DND-41 (cell line): ENCODE measurements around the gene PIK3CB.

ENCODE experiments used
- ATAC-seq: fragments of 200-7000 bp; cut with Tn5 transposase; 3 replicates; pipeline ENCODE4 v1.9.1; 2021; ENCODE audit warnings: low read depth; ENCODE audit not compliant: insufficient read depth
- DNase-seq: peaks from one replicate; pipeline ENCODE4 v3.0.0-alpha.2; 2020
- H2AFZ ChIP-seq: 2 replicates; pipeline ENCODE4 v1.6.0; 2012; ENCODE audit warnings: low read depth, low read length
- H3K27ac ChIP-seq: 2 replicates; pipeline ENCODE4 v1.5.1; 2012; ENCODE audit warnings: low read length, inconsistent platforms
- H3K27me3 ChIP-seq: fragments of 200-600 bp; sonication (generic); 2 replicates; pipeline ENCODE4 v1.6.0; 2012; ENCODE audit warnings: low read length, mild to moderate bottlenecking, inconsistent platforms; ENCODE audit not compliant: insufficient read depth, poor library complexity
- H3K36me3 ChIP-seq: 2 replicates; pipeline ENCODE4 v1.5.1; 2012; ENCODE audit warnings: low read length, inconsistent platforms; ENCODE audit not compliant: insufficient read depth
- H3K4me1 ChIP-seq: 2 replicates; pipeline ENCODE4 v1.5.1; 2012; ENCODE audit warnings: mild to moderate bottlenecking, low read length; ENCODE audit not compliant: insufficient read depth
- H3K4me2 ChIP-seq: 2 replicates; pipeline ENCODE4 v1.6.0; 2012; ENCODE audit warnings: mild to moderate bottlenecking, moderate library complexity, low read length, inconsistent platforms; ENCODE audit not compliant: insufficient read depth
- H3K4me3 ChIP-seq, 2 experiments: fragments of 200-600 bp in 1 of 2; shearing (Covaris generic) in 1 of 2; 2 replicates each; pipeline ENCODE4 v1.5.1; 2012 to 2016; ENCODE audit warnings: inconsistent platforms in 2 of 2, low read length in 2 of 2, mild to moderate bottlenecking in 2 of 2, low read depth in 1 of 2, moderate library complexity in 1 of 2
- H3K79me2 ChIP-seq: 2 replicates; pipeline ENCODE4 v1.6.0; 2012; ENCODE audit warnings: low read length, inconsistent platforms; ENCODE audit not compliant: insufficient read depth
- H3K9ac ChIP-seq: 2 replicates; pipeline ENCODE4 v1.6.0; 2012; ENCODE audit warnings: low read depth, mild to moderate bottlenecking, inconsistent platforms, low read length, moderate library complexity
- H3K9me3 ChIP-seq: 2 replicates; pipeline ENCODE4 v1.5.1; 2012; ENCODE audit warnings: low read length, moderate library complexity, mild to moderate bottlenecking, inconsistent platforms; ENCODE audit not compliant: insufficient read depth, severe bottlenecking
- H4K20me1 ChIP-seq: 2 replicates; pipeline ENCODE4 v1.6.0; 2012; ENCODE audit warnings: low read length; ENCODE audit not compliant: insufficient read depth
- EZH2 ChIP-seq: IDR thresholded peaks from 3 replicates; pipeline ENCODE4 v1.6.1; 2012; ENCODE audit warnings: borderline replicate concordance, low read depth, mild to moderate bottlenecking, moderate library complexity, low read length, inconsistent platforms; ENCODE audit not compliant: severe bottlenecking
- TF ChIP-seq, protein P1 (sequence below): IDR thresholded peaks from 2 replicates; pipeline ENCODE4 v1.5.1; 2012; ENCODE audit warnings: borderline replicate concordance, low read length, moderate library complexity, mild to moderate bottlenecking; ENCODE audit not compliant: poor library complexity, severe bottlenecking; ENCODE audit errors: extremely low read depth

PIK3CB gene

DNA sequence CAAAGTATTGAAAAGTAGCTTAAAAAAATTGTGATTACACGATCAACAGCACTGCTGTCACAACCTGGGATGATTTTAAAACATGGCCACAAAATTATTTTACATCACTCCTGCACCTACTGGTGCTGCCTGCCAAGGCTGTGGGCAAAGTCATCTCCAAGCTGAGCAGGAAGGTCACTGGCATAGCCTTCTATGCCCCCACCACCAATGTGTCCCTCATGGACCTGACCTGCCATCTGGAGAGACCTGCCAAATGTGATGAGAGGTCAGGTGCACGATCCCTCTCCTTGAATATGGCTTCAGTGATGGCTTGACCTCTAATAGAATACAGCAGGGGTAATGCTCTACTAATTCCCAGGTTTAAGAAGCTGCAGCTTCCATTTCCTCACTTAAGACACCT is 57.8 kb downstream of the PIK3CB start:
- TF ChIP-seq, protein P1, sequence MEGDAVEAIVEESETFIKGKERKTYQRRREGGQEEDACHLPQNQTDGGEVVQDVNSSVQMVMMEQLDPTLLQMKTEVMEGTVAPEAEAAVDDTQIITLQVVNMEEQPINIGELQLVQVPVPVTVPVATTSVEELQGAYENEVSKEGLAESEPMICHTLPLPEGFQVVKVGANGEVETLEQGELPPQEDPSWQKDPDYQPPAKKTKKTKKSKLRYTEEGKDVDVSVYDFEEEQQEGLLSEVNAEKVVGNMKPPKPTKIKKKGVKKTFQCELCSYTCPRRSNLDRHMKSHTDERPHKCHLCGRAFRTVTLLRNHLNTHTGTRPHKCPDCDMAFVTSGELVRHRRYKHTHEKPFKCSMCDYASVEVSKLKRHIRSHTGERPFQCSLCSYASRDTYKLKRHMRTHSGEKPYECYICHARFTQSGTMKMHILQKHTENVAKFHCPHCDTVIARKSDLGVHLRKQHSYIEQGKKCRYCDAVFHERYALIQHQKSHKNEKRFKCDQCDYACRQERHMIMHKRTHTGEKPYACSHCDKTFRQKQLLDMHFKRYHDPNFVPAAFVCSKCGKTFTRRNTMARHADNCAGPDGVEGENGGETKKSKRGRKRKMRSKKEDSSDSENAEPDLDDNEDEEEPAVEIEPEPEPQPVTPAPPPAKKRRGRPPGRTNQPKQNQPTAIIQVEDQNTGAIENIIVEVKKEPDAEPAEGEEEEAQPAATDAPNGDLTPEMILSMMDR, result no peak
- TF ChIP-seq EZH2, result no peak
- ATAC-seq, result no peak
- H3K79me2 ChIP-seq, result peaks cover 21% of the 10 kb centered on the region

DNA sequence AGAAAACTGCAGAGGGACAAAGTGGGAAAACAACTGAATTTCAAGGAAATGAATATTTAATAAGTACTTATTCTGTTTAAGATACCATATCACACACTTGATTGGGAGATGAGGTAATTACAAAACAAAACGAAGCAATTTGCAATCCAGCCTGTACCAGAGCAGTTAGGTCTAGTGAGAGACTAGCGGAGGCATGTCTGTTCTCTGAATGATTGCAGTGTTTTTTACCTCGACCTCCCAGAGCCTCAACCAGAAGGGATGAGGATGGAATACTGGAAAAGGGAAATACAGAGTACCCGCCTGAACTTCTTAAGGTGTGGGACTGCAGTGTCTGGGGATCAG is 59.5 kb downstream of the PIK3CB start:
- TF ChIP-seq, protein P1, result no peak
- TF ChIP-seq EZH2, result no peak
- Histone ChIP-seq H3K27me3 (no peaks in the 10 kb centered on the region), H3K4me1 (no peaks in the 10 kb centered on the region), H3K4me2 (no peak overlapping the region), H4K20me1 (no peaks in the 10 kb centered on the region), H3K36me3 (no peaks in the 10 kb centered on the region; the same call in 1 of the 2 replicates), H3K9me3 (no peaks in the 10 kb centered on the region), H3K27ac (no peak overlapping the region), H2AFZ (no peak overlapping the region), H3K79me2 (peaks cover 19% of the 10 kb centered on the region), H3K9ac (no peak overlapping the region), H3K4me3 (no peak overlapping the region)
- DNase-seq (no peak), ATAC-seq (no peak)

More for the DNA sequence above, 57.8 kb downstream of the PIK3CB start:
- no peak overlapping the region for H3K4me3 ChIP-seq
- no peak overlapping the region for H2AFZ ChIP-seq
- H3K4me2 ChIP-seq, result no peak overlapping the region
- no peaks in the 10 kb centered on the region; the same call in 1 of the 2 replicates for H3K36me3 ChIP-seq
- H3K9me3 ChIP-seq, result no peaks in the 10 kb centered on the region
- H3K4me1 ChIP-seq, result peaks cover 17% of the 10 kb centered on the region
- H4K20me1 ChIP-seq, result 0 out of 2 replicates have a peak, but pooled peaks cover 3% of the 10 kb centered on the region
- no peak overlapping the region for H3K27ac ChIP-seq
- no peaks in the 10 kb centered on the region for H3K27me3 ChIP-seq
- no peak for DNase-seq
- H3K9ac ChIP-seq, result no peak overlapping the region

DNA sequence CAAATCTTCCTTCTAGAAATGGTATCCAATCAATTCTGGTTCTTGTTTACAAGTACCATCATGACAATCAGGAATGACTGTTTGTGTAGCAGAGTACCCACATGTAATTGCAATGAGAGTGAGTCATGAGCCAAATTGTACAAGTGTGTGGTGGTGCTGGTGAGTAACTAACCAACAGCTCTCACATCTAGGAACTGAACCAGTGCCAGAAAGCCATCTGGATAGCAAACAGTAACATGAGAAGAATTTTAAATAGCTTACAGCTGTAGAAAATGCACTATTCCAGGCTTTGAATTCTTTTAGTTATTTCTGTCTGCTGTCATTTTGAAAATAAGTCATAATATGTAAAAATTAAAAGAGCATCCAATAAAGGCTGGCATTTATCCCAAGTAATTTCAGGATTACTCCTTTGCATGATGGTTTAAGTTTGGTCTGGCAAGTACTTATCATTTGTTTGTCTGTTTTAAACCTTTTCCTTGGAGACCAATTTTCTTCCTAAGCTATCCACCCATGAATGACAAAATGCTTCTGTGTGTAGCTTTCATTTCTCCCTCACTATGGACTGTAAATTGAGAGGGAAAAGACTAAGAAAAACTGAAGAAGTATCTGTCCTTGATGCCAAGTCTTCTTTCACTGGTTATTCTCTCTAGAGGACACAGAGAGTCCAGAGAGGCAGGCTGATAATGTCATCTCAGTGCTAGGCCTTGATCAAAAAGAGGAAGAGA is 60.0 kb downstream of the PIK3CB start:
- H3K36me3 ChIP-seq, result peaks cover 4% of the 10 kb centered on the region; the same call in 1 of the 2 replicates
- ATAC-seq, result peak; percentile 37; the same call in 1 of the 3 replicates
- H3K9me3 ChIP-seq, result no peaks in the 10 kb centered on the region
- no peak overlapping the region for H3K4me3 ChIP-seq
- peaks cover 19% of the 10 kb centered on the region for H3K79me2 ChIP-seq
- TF ChIP-seq EZH2, result no peak
- TF ChIP-seq, protein P1, result no peak
- no peak overlapping the region for H3K9ac ChIP-seq
- no peaks in the 10 kb centered on the region for H4K20me1 ChIP-seq
- DNase-seq, result no peak
- no peak overlapping the region for H2AFZ ChIP-seq
- no peaks in the 10 kb centered on the region for H3K27me3 ChIP-seq
- H3K27ac ChIP-seq, result no peak overlapping the region
- H3K4me2 ChIP-seq, result no peak overlapping the region
- H3K4me1 ChIP-seq, result no peaks in the 10 kb centered on the region

DNA sequence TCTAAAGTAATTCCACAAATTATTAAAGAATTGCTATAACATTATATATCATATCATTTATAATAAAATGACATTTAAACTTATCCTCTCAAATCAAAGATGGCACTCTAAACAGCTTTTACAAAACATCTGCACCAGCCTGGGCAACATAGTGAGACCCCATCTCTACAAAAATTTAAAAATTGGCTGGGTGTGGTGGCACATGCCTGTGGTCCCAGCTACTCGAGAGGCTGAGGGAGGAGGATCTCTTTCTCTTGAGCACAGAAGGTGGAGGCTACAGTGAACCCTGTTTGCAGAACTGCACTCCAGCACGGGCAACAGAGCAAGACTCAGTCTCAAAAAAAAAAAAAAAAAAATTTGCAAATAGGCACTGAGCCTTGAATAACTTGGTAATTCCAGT is 63.1 kb downstream of the PIK3CB start:
- Histone ChIP-seq H3K9me3 (peaks cover 27% of the 10 kb centered on the region), H3K79me2 (peaks cover 2% of the 10 kb centered on the region), H3K4me1 (no peaks in the 10 kb centered on the region), H3K36me3 (peaks cover 24% of the 10 kb centered on the region), H3K27me3 (no peaks in the 10 kb centered on the region), H4K20me1 (no peaks in the 10 kb centered on the region), H3K4me3 (no peak overlapping the region), H3K27ac (no peak overlapping the region), H2AFZ (no peak overlapping the region), H3K4me2 (no peak overlapping the region), H3K9ac (no peak overlapping the region)
- DNase-seq (no peak), ATAC-seq (no peak)
- no peak for TF ChIP-seq EZH2
- TF ChIP-seq, protein P1, result no peak
